ENCODE results near the gene STPG4.

Gene STPG4

GRCh38 chr2:47069628-47070154, 85.4 kb downstream of the STPG4 start:
- no peak for DNase-seq (ENCODE audit: extremely low read depth, insufficient read length)
- H3K4me3 ChIP-seq (replicated peaks; ENCODE audit: low read depth, low read length): no peak overlapping the region
- no peak for TF ChIP-seq CTCF (IDR thresholded peaks at IDR 0.05; ENCODE audit: insufficient read depth, low read length, poor library complexity, severe bottlenecking)
- H3K27me3 ChIP-seq (replicated peaks; ENCODE audit: control insufficient read depth, insufficient read depth, low read length): no peaks in the 10 kb centered on the region
- H3K36me3 ChIP-seq (ENCODE audit: control insufficient read depth, insufficient read depth, low read length): peaks cover 27% of the 10 kb centered on the region

GRCh38 chr2:47068981-47069627, 86.0 kb downstream of the STPG4 start:
- H3K27me3 ChIP-seq (replicated peaks; ENCODE audit: control insufficient read depth, insufficient read depth, low read length): no peaks in the 10 kb centered on the region
- peaks cover 28% of the 10 kb centered on the region for H3K36me3 ChIP-seq (ENCODE audit: control insufficient read depth, insufficient read depth, low read length)
- no peak overlapping the region for H3K4me3 ChIP-seq (replicated peaks; ENCODE audit: low read depth, low read length)
- no peak for TF ChIP-seq CTCF (IDR thresholded peaks at IDR 0.05; ENCODE audit: insufficient read depth, low read length, poor library complexity, severe bottlenecking)
- DNase-seq (ENCODE audit: extremely low read depth, insufficient read length): no peak

GRCh38 chr2:47067788-47068407, 87.2 kb downstream of the STPG4 start:
- Histone ChIP-seq H3K36me3 (ENCODE audit: control insufficient read depth, insufficient read depth, low read length) (peaks cover 25% of the 10 kb centered on the region), H3K27me3 (replicated peaks; ENCODE audit: control insufficient read depth, insufficient read depth, low read length) (no peaks in the 10 kb centered on the region), H3K4me3 (replicated peaks; ENCODE audit: low read depth, low read length) (no peak overlapping the region)
- no peak for TF ChIP-seq CTCF (IDR thresholded peaks at IDR 0.05; ENCODE audit: insufficient read depth, low read length, poor library complexity, severe bottlenecking)
- no peak for DNase-seq (ENCODE audit: extremely low read depth, insufficient read length)

GRCh38 chr2:47065771-47066380, 89.2 kb downstream of the STPG4 start:
- no peak for TF ChIP-seq CTCF (IDR thresholded peaks at IDR 0.05; ENCODE audit: insufficient read depth, low read length, poor library complexity, severe bottlenecking)
- DNase-seq (ENCODE audit: extremely low read depth, insufficient read length): no peak
- no peaks in the 10 kb centered on the region for H3K27me3 ChIP-seq (replicated peaks; ENCODE audit: control insufficient read depth, insufficient read depth, low read length)

GRCh38 chr2:47065343-47065742, 89.8 kb downstream of the STPG4 start:
- H3K4me3 ChIP-seq (replicated peaks; ENCODE audit: low read depth, low read length): no peak overlapping the region
- H3K36me3 ChIP-seq (ENCODE audit: control insufficient read depth, insufficient read depth, low read length): peaks cover 28% of the 10 kb centered on the region
- TF ChIP-seq CTCF (IDR thresholded peaks at IDR 0.05; ENCODE audit: insufficient read depth, low read length, poor library complexity, severe bottlenecking): no peak
- no peak for DNase-seq (ENCODE audit: extremely low read depth, insufficient read length)
- no peaks in the 10 kb centered on the region for H3K27me3 ChIP-seq (replicated peaks; ENCODE audit: control insufficient read depth, insufficient read depth, low read length)

More at GRCh38 chr2:47065771-47066380, 89.2 kb downstream of the STPG4 start:
- H3K36me3 ChIP-seq (ENCODE audit: control insufficient read depth, insufficient read depth, low read length): peaks cover 30% of the 10 kb centered on the region
- no peak overlapping the region for H3K4me3 ChIP-seq (replicated peaks; ENCODE audit: low read depth, low read length)

Data from GM06990 (cell line).